Fibroblast of peridontal ligament (primary cell): ENCODE results near the gene WDR59.
A peak's percentile ranks its signal among the peaks of the same experiment; 100 is the strongest.
"Not testable (repeated sequence)": the region's sequence is repeated elsewhere in the genome, so short reads cannot be mapped to it uniquely, and the experiment has no call there.

Experiments
- DNase-seq: peaks from one replicate; pipeline ENCODE4 v3.0.0-alpha.2; 2010; ENCODE audit errors: extremely low read depth

WDR59 gene

GRCh38 chr16:74973304-74973703, 11.6 kb downstream of the WDR59 start:
- no peak for DNase-seq

GRCh38 chr16:74954763-74955162, 30.2 kb downstream of the WDR59 start:
- no peak for DNase-seq

GRCh38 chr16:74951681-74952080, 33.2 kb downstream of the WDR59 start:
- no peak for DNase-seq

- no peak for DNase-seq
Measured at GRCh38 chr16:74951206-74951605, 33.7 kb downstream of the WDR59 start.

- DNase-seq = no peak
Measured at GRCh38 chr16:74950511-74950910, 34.4 kb downstream of the WDR59 start.

GRCh38 chr16:74949309-74949708, 35.6 kb downstream of the WDR59 start:
- no peak for DNase-seq

GRCh38 chr16:74944466-74944865, 40.5 kb downstream of the WDR59 start:
- DNase-seq = no peak

- no peak for DNase-seq
Measured at GRCh38 chr16:74942977-74943918, 41.7 kb downstream of the WDR59 start.

- DNase-seq = no peak
Measured at GRCh38 chr16:74942566-74942965, 42.4 kb downstream of the WDR59 start.

- no peak for DNase-seq
Measured at GRCh38 chr16:74939688-74940087, 45.2 kb downstream of the WDR59 start.

GRCh38 chr16:74936902-74937560, 47.9 kb downstream of the WDR59 start:
- DNase-seq = peak; percentile 87

GRCh38 chr16:74931445-74931844, 53.5 kb downstream of the WDR59 start:
- no peak for DNase-seq

- DNase-seq = no peak
Measured at GRCh38 chr16:74929636-74930035, 55.3 kb downstream of the WDR59 start.

- DNase-seq = no peak
Measured at GRCh38 chr16:74926805-74927204, 58.1 kb downstream of the WDR59 start.

- no peak for DNase-seq
Measured at GRCh38 chr16:74923766-74924460, 61.0 kb downstream of the WDR59 start.

GRCh38 chr16:74922150-74923138, 62.5 kb downstream of the WDR59 start:
- DNase-seq = no peak

GRCh38 chr16:74921051-74921450, 63.9 kb downstream of the WDR59 start:
- no peak for DNase-seq

- no peak for DNase-seq
Measured at GRCh38 chr16:74909665-74910064, 75.3 kb downstream of the WDR59 start.

GRCh38 chr16:74908759-74909158, 76.2 kb downstream of the WDR59 start:
- DNase-seq = not testable (repeated sequence)

- no peak for DNase-seq
Measured at GRCh38 chr16:74903901-74904678, 80.8 kb downstream of the WDR59 start.
